WTC11 (cell line): ENCODE measurements around the gene NHS.

Experiments used
- CREM ChIP-seq: sonication (generic); formaldehyde crosslinking; IDR thresholded peaks from 2 replicates; pipeline ENCODE4 v1.8.1; 2022; ENCODE audit warnings: mild to moderate bottlenecking, missing genetic modification reagents, moderate library complexity
- ESRRA ChIP-seq: sonication (generic); formaldehyde crosslinking; IDR thresholded peaks from 2 replicates; pipeline ENCODE4 v1.8.1; 2022; ENCODE audit warnings: mild to moderate bottlenecking, missing genetic modification reagents, borderline replicate concordance
- RELA ChIP-seq: sonication (generic); formaldehyde crosslinking; IDR thresholded peaks from 2 replicates; pipeline ENCODE4 v1.8.1; 2022; ENCODE audit warnings: missing genetic modification reagents, mild to moderate bottlenecking, borderline replicate concordance
- TF ChIP-seq, protein P1 (sequence below): fragments of 200-600 bp; IDR thresholded peaks from 2 replicates; pipeline ENCODE4 v1.8.0; 2022; ENCODE audit warnings: antibody characterized with exemption
- TF ChIP-seq, protein P2 (sequence below): sonication (generic); formaldehyde crosslinking; IDR thresholded peaks from 2 replicates; pipeline ENCODE4 v1.8.0; 2022; ENCODE audit warnings: mild to moderate bottlenecking, missing genetic modification reagents
- TF ChIP-seq, protein P3 (sequence below): sonication (generic); formaldehyde crosslinking; IDR thresholded peaks from 2 replicates; pipeline ENCODE4 v1.8.0; 2022; ENCODE audit warnings: mild to moderate bottlenecking, missing genetic modification reagents
- TF ChIP-seq, protein P4 (sequence below): sonication (generic); formaldehyde crosslinking; IDR thresholded peaks from 2 replicates; pipeline ENCODE4 v1.8.0; 2022; ENCODE audit warnings: missing genetic modification reagents
- TF ChIP-seq, protein P5 (sequence below): sonication (generic); formaldehyde crosslinking; IDR thresholded peaks from 2 replicates; pipeline ENCODE4 v1.8.1; 2022; ENCODE audit warnings: low read depth, missing genetic modification reagents, borderline replicate concordance

DNA sequence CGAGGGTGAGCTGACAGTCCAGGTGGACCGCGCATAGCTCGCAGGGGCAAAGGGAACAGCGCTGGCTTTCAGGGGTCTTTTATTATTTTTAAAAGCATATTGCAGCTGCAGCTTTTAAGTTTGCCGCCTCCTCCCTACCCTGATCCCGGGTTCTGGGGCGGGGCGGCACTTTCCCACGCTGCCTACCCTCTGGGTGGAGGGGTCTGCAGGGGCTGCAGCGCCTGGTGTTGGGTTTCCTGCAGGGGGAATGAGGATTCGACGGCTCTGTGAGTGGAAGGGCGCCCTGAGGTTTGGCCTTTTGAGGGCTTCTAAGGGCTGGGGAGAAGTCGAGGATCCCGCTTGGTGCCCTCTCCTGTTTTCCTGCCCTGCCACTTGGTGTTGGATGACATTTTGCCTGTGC lies 281.6 kb downstream of the NHS start:
- TF ChIP-seq, protein P1, sequence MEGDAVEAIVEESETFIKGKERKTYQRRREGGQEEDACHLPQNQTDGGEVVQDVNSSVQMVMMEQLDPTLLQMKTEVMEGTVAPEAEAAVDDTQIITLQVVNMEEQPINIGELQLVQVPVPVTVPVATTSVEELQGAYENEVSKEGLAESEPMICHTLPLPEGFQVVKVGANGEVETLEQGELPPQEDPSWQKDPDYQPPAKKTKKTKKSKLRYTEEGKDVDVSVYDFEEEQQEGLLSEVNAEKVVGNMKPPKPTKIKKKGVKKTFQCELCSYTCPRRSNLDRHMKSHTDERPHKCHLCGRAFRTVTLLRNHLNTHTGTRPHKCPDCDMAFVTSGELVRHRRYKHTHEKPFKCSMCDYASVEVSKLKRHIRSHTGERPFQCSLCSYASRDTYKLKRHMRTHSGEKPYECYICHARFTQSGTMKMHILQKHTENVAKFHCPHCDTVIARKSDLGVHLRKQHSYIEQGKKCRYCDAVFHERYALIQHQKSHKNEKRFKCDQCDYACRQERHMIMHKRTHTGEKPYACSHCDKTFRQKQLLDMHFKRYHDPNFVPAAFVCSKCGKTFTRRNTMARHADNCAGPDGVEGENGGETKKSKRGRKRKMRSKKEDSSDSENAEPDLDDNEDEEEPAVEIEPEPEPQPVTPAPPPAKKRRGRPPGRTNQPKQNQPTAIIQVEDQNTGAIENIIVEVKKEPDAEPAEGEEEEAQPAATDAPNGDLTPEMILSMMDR = no peak
- TF ChIP-seq, protein P2, sequence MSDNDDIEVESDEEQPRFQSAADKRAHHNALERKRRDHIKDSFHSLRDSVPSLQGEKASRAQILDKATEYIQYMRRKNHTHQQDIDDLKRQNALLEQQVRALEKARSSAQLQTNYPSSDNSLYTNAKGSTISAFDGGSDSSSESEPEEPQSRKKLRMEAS = no peak
- TF ChIP-seq, protein P3, sequence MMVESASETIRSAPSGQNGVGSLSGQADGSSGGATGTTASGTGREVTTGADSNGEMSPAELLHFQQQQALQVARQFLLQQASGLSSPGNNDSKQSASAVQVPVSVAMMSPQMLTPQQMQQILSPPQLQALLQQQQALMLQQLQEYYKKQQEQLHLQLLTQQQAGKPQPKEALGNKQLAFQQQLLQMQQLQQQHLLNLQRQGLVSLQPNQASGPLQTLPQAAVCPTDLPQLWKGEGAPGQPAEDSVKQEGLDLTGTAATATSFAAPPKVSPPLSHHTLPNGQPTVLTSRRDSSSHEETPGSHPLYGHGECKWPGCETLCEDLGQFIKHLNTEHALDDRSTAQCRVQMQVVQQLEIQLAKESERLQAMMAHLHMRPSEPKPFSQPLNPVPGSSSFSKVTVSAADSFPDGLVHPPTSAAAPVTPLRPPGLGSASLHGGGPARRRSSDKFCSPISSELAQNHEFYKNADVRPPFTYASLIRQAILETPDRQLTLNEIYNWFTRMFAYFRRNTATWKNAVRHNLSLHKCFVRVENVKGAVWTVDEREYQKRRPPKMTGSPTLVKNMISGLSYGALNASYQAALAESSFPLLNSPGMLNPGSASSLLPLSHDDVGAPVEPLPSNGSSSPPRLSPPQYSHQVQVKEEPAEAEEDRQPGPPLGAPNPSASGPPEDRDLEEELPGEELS (CRISPR knock-in tag) = no peak
- TF ChIP-seq RELA (CRISPR knock-in tag) (no peak), ESRRA (no peak), CREM (CRISPR knock-in tag) (no peak)
- TF ChIP-seq, protein P4, sequence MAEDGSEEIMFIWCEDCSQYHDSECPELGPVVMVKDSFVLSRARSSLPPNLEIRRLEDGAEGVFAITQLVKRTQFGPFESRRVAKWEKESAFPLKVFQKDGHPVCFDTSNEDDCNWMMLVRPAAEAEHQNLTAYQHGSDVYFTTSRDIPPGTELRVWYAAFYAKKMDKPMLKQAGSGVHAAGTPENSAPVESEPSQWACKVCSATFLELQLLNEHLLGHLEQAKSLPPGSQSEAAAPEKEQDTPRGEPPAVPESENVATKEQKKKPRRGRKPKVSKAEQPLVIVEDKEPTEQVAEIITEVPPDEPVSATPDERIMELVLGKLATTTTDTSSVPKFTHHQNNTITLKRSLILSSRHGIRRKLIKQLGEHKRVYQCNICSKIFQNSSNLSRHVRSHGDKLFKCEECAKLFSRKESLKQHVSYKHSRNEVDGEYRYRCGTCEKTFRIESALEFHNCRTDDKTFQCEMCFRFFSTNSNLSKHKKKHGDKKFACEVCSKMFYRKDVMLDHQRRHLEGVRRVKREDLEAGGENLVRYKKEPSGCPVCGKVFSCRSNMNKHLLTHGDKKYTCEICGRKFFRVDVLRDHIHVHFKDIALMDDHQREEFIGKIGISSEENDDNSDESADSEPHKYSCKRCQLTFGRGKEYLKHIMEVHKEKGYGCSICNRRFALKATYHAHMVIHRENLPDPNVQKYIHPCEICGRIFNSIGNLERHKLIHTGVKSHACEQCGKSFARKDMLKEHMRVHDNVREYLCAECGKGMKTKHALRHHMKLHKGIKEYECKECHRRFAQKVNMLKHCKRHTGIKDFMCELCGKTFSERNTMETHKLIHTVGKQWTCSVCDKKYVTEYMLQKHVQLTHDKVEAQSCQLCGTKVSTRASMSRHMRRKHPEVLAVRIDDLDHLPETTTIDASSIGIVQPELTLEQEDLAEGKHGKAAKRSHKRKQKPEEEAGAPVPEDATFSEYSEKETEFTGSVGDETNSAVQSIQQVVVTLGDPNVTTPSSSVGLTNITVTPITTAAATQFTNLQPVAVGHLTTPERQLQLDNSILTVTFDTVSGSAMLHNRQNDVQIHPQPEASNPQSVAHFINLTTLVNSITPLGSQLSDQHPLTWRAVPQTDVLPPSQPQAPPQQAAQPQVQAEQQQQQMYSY = no peak
- TF ChIP-seq, protein P5, sequence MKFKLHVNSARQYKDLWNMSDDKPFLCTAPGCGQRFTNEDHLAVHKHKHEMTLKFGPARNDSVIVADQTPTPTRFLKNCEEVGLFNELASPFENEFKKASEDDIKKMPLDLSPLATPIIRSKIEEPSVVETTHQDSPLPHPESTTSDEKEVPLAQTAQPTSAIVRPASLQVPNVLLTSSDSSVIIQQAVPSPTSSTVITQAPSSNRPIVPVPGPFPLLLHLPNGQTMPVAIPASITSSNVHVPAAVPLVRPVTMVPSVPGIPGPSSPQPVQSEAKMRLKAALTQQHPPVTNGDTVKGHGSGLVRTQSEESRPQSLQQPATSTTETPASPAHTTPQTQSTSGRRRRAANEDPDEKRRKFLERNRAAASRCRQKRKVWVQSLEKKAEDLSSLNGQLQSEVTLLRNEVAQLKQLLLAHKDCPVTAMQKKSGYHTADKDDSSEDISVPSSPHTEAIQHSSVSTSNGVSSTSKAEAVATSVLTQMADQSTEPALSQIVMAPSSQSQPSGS = no peak
